GM21381 (cell line): ENCODE results near the gene CTNND1.

Experiments used
- ATAC-seq: cut with Tn5 transposase; IDR thresholded peaks from one replicate; pipeline ENCODE4 v1.9.1; 2021; ENCODE audit warnings: mild to moderate bottlenecking, moderate library complexity; ENCODE audit not compliant: unreplicated experiment

Gene CTNND1

GRCh38 chr11:57868491-57868890 is 106.9 kb downstream of the CTNND1 start:
- ATAC-seq, result no peak
